Hepatic stellate cell (primary cell): Measurements from ENCODE around the gene FRMD1.

ENCODE experiments used
- DNase-seq: peaks from one replicate; pipeline ENCODE4 v3.0.0; 2011; ENCODE audit warnings: low spot score

The FRMD1 gene

GRCh38 chr6:168043193-168043847 lies 35.7 kb downstream of the FRMD1 start:
- no peak for DNase-seq

- DNase-seq: no peak
Measured at GRCh38 chr6:168042426-168043192, 36.4 kb downstream of the FRMD1 start.

GRCh38 chr6:168041928-168042327 lies 37.1 kb downstream of the FRMD1 start:
- no peak for DNase-seq

GRCh38 chr6:168040856-168041496 lies 38.0 kb downstream of the FRMD1 start:
- DNase-seq: no peak

- DNase-seq: no peak
Measured at GRCh38 chr6:168039849-168040248, 39.2 kb downstream of the FRMD1 start.

- DNase-seq: no peak
Measured at GRCh38 chr6:168039301-168039700, 39.7 kb downstream of the FRMD1 start.

- no peak for DNase-seq
Measured at GRCh38 chr6:168038576-168039140, 40.4 kb downstream of the FRMD1 start.

- DNase-seq: no peak
Measured at GRCh38 chr6:168037856-168038255, 41.2 kb downstream of the FRMD1 start.

GRCh38 chr6:168037242-168037641 lies 41.8 kb downstream of the FRMD1 start:
- DNase-seq: no peak

- peak; percentile 28 for DNase-seq
Measured at GRCh38 chr6:168035661-168036545, 43.1 kb downstream of the FRMD1 start.

- peak; percentile 64 for DNase-seq
Measured at GRCh38 chr6:168035098-168035660, 43.8 kb downstream of the FRMD1 start.

GRCh38 chr6:168034537-168034936 lies 44.5 kb downstream of the FRMD1 start:
- no peak for DNase-seq

- no peak for DNase-seq
Measured at GRCh38 chr6:168033791-168034190, 45.2 kb downstream of the FRMD1 start.

GRCh38 chr6:168032005-168032760 lies 46.8 kb downstream of the FRMD1 start:
- peak; percentile 81 for DNase-seq

GRCh38 chr6:168031411-168031971 lies 47.5 kb downstream of the FRMD1 start:
- no peak for DNase-seq

GRCh38 chr6:168030908-168031307 lies 48.1 kb downstream of the FRMD1 start:
- no peak for DNase-seq

- DNase-seq: no peak
Measured at GRCh38 chr6:168030218-168030746, 48.7 kb downstream of the FRMD1 start.

- no peak for DNase-seq
Measured at GRCh38 chr6:168029459-168030217, 49.4 kb downstream of the FRMD1 start.

GRCh38 chr6:168028181-168028580 lies 50.8 kb downstream of the FRMD1 start:
- no peak for DNase-seq
